Erythroblast (primary cell): ENCODE measurements around the gene RB1.

Experiments used
- GATA1 ChIP-seq: IDR thresholded peaks from 2 replicates; pipeline ENCODE4 v1.6.1; 2011; ENCODE audit warnings: low read depth, mild to moderate bottlenecking, control low read depth, low read length, moderate library complexity
- POLR2A ChIP-seq: IDR thresholded peaks from 2 replicates; pipeline ENCODE4 v1.6.1; 2011; ENCODE audit warnings: mild to moderate bottlenecking, low read length

- no peak for TF ChIP-seq POLR2A
- TF ChIP-seq GATA1, result no peak
These were observed 42.6 kb upstream of the RB1 start for GRCh38 chr13:48260970-48261369.
